Measurements from ENCODE around the gene WDR27.
"Not testable (repeated sequence)": the region's sequence is repeated elsewhere in the genome, so short reads cannot be mapped to it uniquely, and the experiment has no call there.

The WDR27 gene

DNA sequence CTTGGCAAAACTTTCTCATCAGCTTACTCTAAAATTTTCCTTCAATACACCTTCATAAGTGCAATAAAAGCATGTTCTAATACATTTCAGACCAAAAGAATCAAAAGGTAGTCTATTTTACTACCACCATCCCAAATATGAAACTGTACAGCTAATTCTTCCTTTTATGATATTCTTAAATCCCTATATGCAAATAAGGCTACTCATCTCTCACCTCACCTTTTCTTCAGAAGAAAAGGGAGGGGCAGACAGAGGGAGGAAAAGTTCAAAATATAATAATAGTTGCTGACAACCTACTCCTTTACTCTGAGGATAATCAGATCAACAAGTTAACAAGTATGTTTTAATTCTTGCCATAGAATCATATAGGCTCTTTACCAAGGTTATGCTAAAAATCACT, 7.5 kb upstream of the WDR27 start:
- DNase-seq: no peak

DNA sequence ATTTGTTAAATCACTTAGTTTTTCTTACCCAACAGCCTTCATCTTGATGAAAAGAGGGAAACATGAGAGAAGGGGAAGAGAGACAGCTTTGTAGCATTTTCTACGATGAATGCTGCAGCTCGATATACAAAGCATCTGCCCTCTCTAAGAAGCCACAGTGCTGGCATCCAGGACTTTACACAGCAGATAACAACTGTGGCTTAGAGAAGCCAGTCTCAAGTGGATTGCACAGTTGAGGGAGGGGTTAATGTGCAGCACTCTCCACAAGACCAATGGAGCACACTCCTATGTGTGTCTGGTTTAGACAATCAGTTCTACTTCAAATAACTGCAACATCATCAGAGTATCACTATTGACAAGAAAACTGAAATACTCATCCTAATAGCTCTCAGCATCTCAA, 5.9 kb upstream of the WDR27 start:
- DNase-seq: no peak

DNA sequence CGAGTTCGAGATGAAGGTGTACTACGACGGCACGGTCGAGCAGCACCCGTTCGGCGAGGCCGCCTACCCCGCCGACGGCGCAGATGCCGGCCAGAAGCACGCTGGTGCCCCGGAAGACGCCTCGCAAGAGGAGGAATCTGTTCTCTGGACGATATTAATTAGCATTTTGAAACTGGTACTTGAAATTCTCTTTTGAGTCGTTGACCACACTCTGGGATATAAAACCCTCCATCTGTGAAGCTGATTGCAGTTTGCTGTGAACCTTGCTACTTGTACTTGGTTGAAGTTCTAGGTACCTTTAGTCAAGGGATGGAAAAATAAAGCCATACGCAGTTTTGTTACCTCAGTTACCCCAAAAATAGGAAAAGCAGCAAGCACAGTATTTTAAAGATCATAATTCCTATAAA, 1.0 kb upstream of the WDR27 start:
- no peak for DNase-seq

DNA sequence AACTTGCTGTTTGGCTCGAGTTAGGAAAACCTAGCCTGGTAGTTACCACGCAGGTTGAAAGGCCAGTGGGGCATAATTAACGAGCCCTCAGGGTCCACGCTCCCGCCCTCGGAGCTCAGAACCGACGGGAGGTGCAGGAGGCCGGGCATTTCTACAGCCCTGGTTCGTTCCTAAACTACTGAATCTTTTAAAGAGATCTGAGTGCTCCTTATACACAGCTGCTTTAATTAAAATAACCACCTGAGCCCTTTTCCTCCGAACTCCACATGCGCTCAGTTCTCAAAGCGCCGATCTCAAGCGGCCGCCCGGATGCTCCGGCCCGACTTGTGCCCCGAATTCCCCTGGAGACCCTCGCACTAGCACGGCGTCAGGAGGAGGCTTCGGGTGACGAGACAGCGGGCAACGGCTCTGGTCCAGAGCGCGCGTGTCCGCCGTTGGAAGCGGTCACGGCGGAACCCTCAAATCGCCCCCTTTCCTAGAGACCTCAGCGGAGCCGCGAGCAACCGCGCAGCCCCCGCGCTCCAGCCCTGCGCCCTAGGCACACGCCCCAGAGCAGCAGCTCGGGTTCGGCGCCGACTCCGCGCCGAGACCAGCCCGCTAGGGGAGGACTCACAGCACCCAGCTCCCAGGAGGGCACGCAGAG, 397 bp downstream of the WDR27 start:
- DNase-seq: no peak

DNA sequence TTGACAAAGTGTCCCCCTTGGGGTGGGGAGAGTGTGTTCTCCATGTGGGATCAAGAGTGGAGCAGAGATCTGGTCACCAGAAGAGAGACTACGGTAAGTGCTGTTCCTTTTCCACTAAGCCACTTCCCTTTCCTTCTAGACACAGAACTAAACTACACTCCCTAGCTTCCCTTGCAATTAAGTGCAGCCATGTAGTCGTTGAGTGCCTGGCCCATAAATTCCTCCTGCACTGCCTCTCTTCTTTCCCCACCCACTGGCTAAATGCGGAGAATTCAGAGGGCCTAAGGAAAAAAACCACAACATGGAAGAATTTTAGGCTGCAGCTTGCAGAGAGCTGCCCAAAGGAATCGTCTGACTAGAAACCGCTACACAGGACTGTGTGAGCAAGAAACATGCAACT, 1.5 kb downstream of the WDR27 start:
- DNase-seq: no peak

DNA sequence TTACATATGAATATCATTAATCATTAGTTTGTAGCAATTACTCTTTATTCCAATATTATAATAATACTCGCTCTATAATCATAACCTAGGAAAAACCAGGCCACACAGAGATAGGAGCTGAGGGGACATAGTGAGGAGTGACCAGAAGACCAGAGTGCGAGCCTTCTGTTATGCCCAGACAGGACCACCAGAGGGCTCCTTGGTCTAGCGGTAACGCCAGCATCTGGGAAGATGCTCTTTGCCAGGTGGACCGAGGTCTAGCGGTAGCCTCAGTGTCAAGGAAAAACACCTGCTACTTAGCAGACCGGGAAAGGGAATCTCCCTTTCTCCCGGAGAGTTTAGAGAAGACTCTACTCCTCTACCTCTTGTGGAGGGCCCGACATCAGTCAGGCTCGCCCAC, 4.7 kb downstream of the WDR27 start:
- DNase-seq: not testable (repeated sequence)

DNA sequence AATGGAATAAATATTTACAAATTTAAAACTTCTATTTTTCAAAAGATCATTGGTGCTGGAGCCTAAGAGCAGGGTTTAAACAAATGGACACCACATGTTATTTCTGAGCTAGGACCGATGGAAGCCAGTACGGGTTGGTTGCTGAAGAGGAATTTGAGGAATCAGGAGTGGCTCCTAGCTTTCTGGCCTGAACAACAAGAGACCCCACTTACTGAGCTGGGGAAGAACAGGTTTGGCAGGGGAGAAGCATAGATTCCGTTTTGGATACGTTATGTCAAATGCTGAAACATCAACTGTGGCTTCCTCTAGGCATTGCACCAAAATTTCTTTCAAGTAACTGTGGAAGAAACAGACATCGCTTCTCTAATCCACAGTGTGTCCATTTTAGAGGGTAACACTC, 6.7 kb downstream of the WDR27 start:
- no peak for DNase-seq

DNA sequence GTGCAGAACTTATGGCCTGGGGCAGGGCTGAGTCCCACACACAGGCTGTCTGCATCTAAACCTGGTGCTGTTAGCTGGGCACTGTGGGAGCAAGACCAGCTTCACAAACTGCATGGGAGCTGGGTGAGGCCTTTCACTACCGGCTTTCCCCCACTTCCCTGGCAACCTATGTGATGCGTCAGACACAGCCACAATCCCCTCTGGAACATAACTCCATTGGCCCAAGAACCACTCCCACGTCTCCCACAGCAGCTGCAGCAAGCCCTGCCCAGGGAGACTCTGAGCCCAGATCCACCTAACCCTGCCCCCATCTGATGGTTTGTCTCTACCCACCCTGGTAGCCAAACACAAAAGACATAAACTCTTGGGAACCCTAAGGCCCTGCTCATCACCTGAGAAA, 9.3 kb downstream of the WDR27 start:
- DNase-seq: no peak

DNA sequence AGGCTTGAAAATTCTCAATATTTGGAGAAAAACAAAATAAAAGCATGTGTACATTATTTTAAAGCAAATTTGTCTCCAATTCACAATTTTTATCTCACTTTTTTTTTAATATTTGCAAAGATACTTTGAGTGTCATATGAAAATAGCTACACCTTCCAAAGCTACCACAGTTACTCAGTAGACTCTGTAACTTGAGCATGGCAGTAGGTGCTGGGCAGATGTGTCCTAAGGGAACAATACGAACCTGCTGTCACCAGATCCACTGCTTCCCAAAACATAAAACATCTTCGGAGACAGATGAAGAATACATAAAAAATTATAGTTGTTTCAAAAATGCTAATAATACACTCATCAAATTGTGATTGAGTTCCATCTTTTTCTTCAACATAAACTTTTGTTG, 10.6 kb downstream of the WDR27 start:
- no peak for DNase-seq

DNA sequence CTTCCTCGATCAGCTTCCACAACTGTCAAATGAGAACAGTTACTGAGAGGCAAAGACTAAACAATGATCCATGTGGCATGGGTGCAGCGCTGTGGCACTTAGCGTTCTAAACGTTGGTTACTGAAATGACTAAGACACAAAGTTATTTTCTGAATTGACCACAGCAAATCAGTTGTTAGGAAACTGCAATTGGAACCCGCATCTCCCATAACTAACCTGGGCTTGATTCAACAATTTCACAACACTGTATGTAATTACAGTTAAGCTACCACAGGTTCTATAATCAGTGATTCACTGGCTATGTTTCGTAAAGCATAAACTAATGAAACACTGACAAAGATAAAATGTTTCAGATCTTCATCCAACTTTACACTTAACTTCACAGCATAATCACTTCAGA, 12.5 kb downstream of the WDR27 start:
- no peak for DNase-seq

DNA sequence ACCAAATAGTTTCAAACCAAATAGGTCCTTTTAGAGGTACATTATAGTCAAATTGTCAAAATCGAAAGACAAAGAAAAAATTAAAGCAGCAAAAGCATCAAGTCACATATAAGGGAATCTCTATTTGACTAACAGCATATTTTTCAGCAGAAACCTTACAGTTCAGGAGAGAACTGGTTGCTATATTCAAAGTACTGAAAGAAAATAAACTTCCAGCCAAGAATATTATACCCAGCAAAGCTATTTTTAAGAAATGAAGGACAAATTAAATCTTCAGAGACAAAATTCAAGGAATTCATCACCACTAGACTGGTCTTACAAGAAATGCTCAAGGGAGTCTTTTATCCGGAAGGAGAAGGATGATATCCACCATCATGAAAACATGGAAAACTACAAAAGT, 16.0 kb downstream of the WDR27 start:
- DNase-seq: no peak

DNA sequence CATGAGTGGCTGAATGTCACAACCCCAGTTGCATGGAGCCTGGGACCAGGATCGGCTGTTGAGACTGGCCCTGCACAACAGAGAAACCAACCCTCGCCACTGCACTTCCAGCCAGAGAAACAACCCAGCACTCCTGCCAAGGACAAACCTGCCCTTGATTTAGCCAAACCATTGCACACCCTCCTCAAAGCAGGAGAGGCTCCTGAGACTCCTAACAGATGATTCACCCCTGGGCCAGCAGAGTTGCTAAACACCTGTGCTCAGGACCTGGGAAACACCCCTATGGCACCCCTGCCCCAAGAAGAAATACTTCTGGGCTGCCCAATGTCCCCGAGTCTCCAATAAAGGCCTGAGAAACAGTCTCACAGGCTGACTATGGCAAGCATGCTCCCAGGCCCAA, 17.8 kb downstream of the WDR27 start:
- DNase-seq: no peak

DNA sequence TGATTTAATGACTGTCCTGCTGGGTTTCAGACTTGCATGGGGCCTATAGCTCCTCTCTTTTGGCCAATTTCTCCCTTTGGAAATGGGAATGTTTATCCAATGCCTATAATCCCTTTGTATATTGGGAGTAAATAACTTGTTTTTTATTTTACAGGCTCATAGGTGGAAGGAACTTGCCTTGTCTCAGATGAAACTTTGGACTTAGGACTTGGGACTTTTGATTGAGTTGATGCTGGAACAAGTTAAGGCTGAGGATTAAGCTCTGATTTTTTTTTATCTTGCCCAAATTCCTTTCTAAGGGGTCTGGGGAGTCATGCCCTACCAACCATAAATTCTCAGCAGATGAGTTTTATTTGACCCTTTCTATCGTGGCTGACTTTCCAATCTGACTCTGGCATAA, 23.5 kb downstream of the WDR27 start:
- no peak for DNase-seq

DNA sequence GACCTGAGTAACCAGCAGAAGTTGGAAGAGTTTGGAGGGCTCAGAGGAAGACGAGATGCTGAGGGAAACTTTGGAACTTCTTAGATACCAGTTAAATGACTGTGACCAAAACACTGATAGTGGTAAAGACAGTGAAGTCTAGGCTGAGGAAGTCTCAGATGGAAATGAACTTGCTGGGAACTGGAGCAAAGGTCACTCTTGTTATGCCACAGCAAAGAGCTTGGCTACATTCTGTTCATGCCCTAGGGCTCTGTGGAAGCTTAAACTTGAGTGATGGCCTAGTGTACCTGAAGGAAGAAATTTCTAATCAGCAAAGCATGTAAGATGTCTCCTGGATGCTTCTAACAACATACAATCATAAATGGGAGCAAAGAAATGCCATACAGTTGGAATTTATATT, 24.7 kb downstream of the WDR27 start:
- DNase-seq: no peak

DNA sequence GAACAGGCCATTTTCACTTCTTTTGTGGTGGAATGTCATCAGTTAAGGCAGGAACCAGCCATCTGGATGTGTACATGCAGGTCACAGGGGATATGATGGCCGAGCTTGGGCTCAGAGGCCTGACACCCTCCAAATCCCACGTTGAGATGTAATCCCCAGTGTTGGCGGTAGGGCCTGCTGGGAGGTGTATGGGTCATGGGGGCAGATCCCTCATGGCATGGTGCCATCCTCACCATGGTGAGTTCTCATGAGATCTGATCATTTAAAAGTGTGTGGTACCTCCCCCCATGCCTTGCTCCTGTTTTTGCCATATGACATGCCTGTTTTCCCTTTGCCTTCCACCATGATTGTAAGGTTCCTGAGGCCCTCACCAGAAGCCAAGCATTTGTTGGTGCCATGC, 26.8 kb downstream of the WDR27 start:
- DNase-seq: no peak

DNA sequence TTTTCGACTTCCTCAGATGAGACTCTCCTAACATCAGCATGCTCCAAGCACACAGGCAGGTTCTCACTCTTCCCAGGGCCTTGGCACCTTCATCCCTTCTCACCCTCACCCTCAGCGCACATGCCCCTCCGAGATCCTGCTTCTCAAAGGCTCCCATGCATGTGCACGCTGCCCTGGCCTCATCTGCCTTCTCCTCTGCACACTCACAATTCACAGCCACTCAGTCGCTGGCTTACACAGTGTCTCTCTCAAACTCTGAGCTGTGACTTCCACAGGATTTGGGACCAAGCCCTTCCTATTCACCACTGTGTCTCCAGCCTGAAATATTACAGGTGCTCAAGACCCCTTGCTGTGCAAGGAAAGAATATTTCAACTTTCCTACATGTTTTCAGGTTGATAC, 30.3 kb downstream of the WDR27 start:
- no peak for DNase-seq

DNA sequence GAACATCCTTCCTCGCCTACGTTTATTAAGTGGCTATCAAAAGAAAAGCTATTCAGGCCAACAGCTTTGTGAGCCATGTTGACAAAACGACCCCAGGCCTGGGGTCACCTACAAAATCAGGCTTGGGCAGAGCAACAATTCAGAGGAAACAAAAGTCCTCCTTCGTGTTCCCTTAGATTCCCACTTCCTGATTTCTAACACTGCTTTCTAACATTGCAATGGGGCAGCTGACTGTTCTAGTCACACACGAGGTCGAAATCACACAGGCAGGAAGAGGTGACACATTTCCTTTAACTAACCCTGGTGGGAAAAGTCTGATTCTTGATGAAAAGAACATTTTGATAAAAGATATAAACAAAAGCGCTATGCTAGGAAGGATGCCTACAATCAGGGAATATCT, 31.9 kb downstream of the WDR27 start:
- DNase-seq: no peak

DNA sequence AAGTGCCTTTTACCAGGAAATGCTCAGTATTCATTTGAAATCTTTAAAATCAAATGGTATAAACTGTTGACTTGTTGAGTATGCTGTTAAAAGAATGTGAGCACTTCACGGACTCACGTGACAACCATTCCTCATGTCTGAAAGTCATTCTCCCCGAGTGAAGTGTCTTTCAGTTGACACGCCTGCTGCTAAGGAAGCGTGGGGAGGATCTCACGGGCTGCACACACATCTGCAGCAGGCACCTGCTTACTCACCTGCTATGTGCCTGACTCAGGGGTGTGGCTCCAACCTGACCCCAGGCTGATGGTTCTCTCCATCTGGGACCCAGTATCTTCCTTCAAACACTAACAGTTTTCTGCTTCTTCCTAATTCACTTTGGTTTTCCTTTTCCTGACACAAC, 32.7 kb downstream of the WDR27 start:
- DNase-seq: no peak

DNA sequence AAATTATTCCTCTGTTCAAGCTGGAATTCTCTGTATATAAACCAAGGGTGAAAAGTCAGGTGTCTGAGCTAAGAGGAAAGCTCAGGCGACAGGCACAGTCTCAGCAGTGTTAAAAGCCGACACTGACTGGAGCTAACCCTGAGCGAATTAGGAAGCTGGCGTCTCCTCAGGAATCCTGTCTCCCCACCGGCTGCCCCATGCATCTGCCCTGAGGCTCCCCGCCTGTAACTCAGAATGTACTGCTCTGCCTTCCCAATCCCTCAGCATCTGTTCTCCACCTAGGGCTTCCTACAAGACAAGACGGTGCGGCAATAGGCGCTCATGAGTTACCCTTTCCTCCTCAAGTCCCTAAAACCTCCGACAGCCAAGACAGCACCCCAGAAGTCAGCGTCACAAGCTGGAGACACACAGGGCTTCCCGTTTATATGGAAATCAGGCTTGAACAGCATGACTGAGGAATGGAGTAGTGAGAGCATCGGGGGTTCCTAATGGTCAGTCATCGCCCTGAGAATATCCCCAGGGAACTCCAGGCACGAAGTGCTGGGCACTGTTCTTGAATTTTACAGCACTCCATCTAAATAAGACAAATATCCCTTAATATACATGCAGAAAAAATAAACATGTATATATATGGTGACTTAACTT, 33.5 kb downstream of the WDR27 start:
- no peak for DNase-seq

DNA sequence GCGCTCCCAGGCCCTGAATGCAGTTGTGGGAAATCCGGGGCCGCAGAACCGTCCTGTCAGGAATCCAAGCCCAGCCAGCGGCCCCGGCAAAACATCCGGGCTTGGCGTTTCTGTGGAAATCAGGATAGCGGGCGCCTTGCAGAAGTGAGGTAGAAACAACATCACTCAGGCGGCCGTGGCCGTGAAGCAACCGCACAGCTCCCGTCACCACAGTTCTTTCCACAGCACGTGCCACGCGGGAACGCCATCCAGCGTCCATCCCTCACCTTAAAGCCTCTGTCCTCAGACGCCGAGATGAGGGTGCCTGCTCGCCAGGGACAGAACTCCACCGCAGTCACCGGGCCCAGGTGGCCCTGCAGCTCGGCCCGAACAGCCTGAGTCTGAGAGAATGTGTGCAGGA, 34.1 kb downstream of the WDR27 start:
- DNase-seq: no peak

DNA sequence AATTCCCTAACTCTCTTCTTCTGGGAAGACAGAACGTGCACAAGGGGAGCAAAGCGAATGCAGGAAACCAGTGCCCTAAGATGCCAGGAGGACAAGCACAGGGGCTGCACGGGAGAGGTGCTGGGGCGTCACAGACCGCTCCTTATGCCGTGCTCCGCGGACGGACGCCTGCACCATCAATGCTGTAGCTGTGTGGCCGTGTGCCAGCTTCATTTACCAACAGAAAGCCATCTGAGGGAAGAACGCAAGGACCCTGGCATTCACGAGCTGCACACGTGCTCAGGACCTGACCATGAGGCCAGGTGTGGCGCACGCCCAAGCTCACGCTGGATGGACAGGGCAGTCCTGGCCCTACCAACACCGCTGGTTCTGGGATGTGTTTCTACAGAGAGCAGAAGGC, 35.4 kb downstream of the WDR27 start:
- DNase-seq: no peak

DNA sequence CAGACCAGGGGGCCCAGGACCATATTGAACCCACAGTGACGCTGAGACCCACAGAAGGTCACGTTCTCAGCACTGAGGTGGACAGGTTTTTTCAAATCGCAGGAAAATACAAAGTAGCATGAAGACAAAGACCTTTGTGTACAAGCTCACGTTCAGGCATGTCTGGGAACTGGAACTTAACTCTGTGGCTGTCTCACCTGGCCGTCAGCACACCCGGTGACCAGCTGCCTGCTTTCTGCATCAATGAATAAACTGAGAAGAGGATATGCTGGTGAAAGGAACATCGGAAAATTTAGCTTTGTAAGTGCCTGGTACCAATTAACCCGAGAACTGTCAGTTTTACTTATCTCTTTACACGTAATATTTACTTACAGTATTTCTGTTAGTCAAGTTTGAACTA, 36.5 kb downstream of the WDR27 start:
- no peak for DNase-seq

DNA sequence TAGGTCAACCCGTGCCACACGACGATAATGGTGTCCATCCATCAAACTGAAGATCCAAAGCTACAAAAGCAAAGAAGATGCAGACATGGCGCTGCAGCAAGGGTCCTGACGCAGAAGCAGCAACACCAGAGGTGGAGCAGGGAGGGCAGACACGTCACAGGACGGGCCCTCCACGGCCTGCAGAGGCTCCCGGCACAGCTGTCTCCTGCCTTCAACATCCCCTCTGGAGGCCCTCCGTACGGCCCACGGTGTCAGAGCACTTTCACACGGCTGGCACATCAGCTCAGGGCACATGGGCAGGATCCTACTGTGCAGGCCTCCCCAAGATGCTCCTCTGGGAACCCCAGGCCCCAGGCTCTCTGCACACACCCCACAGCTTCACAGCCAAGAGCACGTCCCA, 37.6 kb downstream of the WDR27 start:
- no peak for DNase-seq

DNA sequence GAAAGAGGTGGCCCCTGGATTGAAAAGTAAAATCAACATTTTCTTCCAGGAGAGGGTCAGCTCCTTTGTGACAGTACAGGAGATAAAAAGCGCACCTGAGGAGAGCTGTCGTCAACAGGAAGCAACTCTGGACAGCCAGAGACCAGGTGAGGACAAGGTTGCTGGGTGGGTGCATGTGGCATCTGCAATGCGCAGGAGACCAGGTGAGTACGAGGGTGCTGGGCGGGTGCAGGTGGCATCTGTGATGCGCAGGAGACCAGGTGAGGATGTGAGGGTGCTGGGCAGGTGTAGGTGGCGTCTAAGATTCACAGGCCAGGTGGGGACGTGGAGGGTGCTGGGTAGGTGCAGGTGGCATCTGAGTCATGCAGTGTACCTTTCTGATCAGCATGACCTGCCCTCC, 38.4 kb downstream of the WDR27 start:
- no peak for DNase-seq

DNA sequence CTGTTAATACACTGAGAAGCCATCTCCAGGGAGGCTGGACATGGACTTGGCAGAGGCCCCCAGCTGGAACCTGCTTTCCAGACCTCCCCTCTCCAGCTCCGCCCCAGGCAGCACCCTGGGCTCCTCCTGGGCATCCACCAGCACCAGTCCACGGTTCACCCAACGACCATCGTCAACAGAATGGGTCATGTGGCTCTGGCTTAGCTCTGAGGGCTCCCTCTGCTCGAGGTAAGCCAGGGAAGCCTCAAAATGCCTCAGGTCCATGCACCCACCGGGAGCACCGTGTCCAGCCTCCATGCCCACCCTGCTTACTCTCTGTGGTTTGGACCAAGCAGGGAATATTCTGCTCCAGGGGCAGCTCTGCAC, 40.5 kb downstream of the WDR27 start:
- DNase-seq: no peak

Data from activated CD4-positive, alpha-beta T cell treated with anti-CD3 and anti-CD28 coated beads, Interleukin-2, amount 50 U/mL, for 1 hour (primary cell).